ENCODE results near the gene AMTN. TPM values are rescaled to one million over a fixed set of nuclear protein-coding genes. Genes with fewer than 3 reads are reported as not detected.
A peak's percentile ranks its signal among the peaks of the same experiment; 100 is the strongest.

The AMTN gene
- total RNA-seq, 1 donor from 2014 or later, result not detected

GRCh38 chr4:70559211-70559830 lies 41.0 kb downstream of the AMTN start:
- Histone ChIP-seq H3K4me3 (no peak overlapping the region), H3K4me1 (no peaks in the 10 kb centered on the region), H3K36me3 (no peaks in the 10 kb centered on the region), H3K9me3 (no peaks in the 10 kb centered on the region), H3K27ac (no peak overlapping the region), H3K27me3 (no peaks in the 10 kb centered on the region)
- TF ChIP-seq CTCF (IDR thresholded peaks at IDR 0.05) (peak; percentile 38 to 60 (median 46)), POLR2AphosphoS5 (IDR thresholded peaks at IDR 0.05; ENCODE audit: insufficient read depth in 1 of 2, low read depth in 1 of 2) (no peak), POLR2A (IDR thresholded peaks at IDR 0.05) (no peak)
- no peak for DNase-seq (ENCODE audit: extremely low spot score in 2 of 2)
- intact Hi-C loops (cut with DNase I), result no loop called here

- Histone ChIP-seq H3K36me3 (no peaks in the 10 kb centered on the region), H3K4me1 (no peaks in the 10 kb centered on the region), H3K9me3 (no peaks in the 10 kb centered on the region), H3K4me3 (no peak overlapping the region), H3K27me3 (no peaks in the 10 kb centered on the region), H3K27ac (no peak overlapping the region)
- no peak for TF ChIP-seq CTCF (IDR thresholded peaks at IDR 0.05)
- no peak for TF ChIP-seq POLR2AphosphoS5 (IDR thresholded peaks at IDR 0.05; ENCODE audit: insufficient read depth in 1 of 2, low read depth in 1 of 2)
- no peak for TF ChIP-seq POLR2A (IDR thresholded peaks at IDR 0.05)
- DNase-seq (ENCODE audit: extremely low spot score in 2 of 2), result no peak
- intact Hi-C loops (cut with DNase I), result no loop called here
These were observed 41.6 kb downstream of the AMTN start for GRCh38 chr4:70559924-70560323.

GRCh38 chr4:70564033-70564432 lies 45.7 kb downstream of the AMTN start:
- TF ChIP-seq POLR2AphosphoS5 (IDR thresholded peaks at IDR 0.05; ENCODE audit: insufficient read depth in 1 of 2, low read depth in 1 of 2) (no peak), POLR2A (IDR thresholded peaks at IDR 0.05) (no peak), CTCF (IDR thresholded peaks at IDR 0.05) (no peak)
- Histone ChIP-seq H3K27ac (no peak overlapping the region), H3K36me3 (no peaks in the 10 kb centered on the region), H3K4me1 (no peaks in the 10 kb centered on the region), H3K4me3 (no peak overlapping the region), H3K27me3 (no peaks in the 10 kb centered on the region), H3K9me3 (no peaks in the 10 kb centered on the region)
- intact Hi-C loops (cut with DNase I), result no loop called here
- no peak for DNase-seq (ENCODE audit: extremely low spot score in 2 of 2)

- H3K4me1 ChIP-seq, result no peaks in the 10 kb centered on the region
- H3K27ac ChIP-seq, result no peak overlapping the region
- DNase-seq (ENCODE audit: extremely low spot score in 2 of 2), result no peak
- no peaks in the 10 kb centered on the region for H3K36me3 ChIP-seq
- TF ChIP-seq CTCF (IDR thresholded peaks at IDR 0.05), result no peak
- no peak for TF ChIP-seq POLR2AphosphoS5 (IDR thresholded peaks at IDR 0.05; ENCODE audit: insufficient read depth in 1 of 2, low read depth in 1 of 2)
- no peak for TF ChIP-seq POLR2A (IDR thresholded peaks at IDR 0.05)
- H3K27me3 ChIP-seq, result no peaks in the 10 kb centered on the region
- intact Hi-C loops (cut with DNase I), result no loop called here
- H3K4me3 ChIP-seq, result no peak overlapping the region
- H3K9me3 ChIP-seq, result no peaks in the 10 kb centered on the region
These were observed 52.4 kb downstream of the AMTN start for GRCh38 chr4:70570796-70571195.

GRCh38 chr4:70571772-70572171 lies 53.4 kb downstream of the AMTN start:
- H3K4me1 ChIP-seq, result no peaks in the 10 kb centered on the region
- intact Hi-C loops (cut with DNase I), result no loop called here
- TF ChIP-seq POLR2AphosphoS5 (IDR thresholded peaks at IDR 0.05; ENCODE audit: insufficient read depth in 1 of 2, low read depth in 1 of 2), result no peak
- no peak for TF ChIP-seq CTCF (IDR thresholded peaks at IDR 0.05)
- TF ChIP-seq POLR2A (IDR thresholded peaks at IDR 0.05), result no peak
- H3K27me3 ChIP-seq, result no peaks in the 10 kb centered on the region
- H3K27ac ChIP-seq, result no peak overlapping the region
- DNase-seq (ENCODE audit: extremely low spot score in 2 of 2), result no peak
- no peak overlapping the region for H3K4me3 ChIP-seq
- no peaks in the 10 kb centered on the region for H3K9me3 ChIP-seq
- no peaks in the 10 kb centered on the region for H3K36me3 ChIP-seq
